ENCODE results near the gene MED8. TPM values are rescaled to one million over a fixed set of nuclear protein-coding genes. Genes with fewer than 3 reads are reported as not detected.

The MED8 gene
- total and polyA plus RNA-seq, 10 of the 15 experiments (the other 5 are each of a cell fraction or from before 2014, with no cell fraction given): 20.2 to 61.7 (median 39.5) TPM

DNA sequence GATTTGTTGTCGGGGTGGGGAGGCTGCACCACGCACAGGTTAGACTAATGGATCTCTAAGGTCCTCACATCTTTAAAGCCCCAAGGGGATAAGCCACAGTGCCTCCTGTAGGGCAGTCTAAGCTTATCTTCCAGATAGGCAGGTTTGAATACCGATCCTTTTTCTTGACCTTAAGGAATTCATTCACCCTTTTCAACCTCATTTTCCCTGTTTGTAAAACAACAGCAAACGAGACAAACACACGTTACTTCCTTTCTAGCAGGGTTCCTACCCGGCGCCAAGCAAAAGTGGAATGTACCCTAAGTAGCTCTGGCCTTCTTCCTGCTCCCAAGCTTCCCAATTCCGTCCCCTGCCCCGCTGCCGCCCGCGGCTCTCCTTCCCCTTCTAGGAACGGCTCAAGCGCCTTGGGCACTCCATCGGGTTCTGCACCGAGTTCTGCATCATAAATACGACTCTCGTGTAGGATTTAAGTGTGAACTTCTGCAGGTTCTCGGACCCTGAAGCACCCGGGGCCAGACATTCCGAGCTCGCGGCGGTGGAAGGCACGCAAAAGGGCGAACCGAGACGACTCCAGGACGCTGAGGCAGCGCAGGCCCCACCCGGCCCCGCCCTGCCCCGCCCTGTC is 31.4 kb downstream of the MED8 start (continued):
- TF ChIP-seq, protein P1, sequence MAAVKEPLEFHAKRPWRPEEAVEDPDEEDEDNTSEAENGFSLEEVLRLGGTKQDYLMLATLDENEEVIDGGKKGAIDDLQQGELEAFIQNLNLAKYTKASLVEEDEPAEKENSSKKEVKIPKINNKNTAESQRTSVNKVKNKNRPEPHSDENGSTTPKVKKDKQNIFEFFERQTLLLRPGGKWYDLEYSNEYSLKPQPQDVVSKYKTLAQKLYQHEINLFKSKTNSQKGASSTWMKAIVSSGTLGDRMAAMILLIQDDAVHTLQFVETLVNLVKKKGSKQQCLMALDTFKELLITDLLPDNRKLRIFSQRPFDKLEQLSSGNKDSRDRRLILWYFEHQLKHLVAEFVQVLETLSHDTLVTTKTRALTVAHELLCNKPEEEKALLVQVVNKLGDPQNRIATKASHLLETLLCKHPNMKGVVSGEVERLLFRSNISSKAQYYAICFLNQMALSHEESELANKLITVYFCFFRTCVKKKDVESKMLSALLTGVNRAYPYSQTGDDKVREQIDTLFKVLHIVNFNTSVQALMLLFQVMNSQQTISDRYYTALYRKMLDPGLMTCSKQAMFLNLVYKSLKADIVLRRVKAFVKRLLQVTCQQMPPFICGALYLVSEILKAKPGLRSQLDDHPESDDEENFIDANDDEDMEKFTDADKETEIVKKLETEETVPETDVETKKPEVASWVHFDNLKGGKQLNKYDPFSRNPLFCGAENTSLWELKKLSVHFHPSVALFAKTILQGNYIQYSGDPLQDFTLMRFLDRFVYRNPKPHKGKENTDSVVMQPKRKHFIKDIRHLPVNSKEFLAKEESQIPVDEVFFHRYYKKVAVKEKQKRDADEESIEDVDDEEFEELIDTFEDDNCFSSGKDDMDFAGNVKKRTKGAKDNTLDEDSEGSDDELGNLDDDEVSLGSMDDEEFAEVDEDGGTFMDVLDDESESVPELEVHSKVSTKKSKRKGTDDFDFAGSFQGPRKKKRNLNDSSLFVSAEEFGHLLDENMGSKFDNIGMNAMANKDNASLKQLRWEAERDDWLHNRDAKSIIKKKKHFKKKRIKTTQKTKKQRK (IDR thresholded peaks at IDR 0.05; ENCODE audit: low read depth, low read length): no peak
- TF ChIP-seq MTA3 (IDR thresholded peaks at IDR 0.05; ENCODE audit: borderline replicate concordance, low read length): 0 out of 2 replicates have a peak, but pooled peaks have one; percentile 29
- TF ChIP-seq, protein P2, sequence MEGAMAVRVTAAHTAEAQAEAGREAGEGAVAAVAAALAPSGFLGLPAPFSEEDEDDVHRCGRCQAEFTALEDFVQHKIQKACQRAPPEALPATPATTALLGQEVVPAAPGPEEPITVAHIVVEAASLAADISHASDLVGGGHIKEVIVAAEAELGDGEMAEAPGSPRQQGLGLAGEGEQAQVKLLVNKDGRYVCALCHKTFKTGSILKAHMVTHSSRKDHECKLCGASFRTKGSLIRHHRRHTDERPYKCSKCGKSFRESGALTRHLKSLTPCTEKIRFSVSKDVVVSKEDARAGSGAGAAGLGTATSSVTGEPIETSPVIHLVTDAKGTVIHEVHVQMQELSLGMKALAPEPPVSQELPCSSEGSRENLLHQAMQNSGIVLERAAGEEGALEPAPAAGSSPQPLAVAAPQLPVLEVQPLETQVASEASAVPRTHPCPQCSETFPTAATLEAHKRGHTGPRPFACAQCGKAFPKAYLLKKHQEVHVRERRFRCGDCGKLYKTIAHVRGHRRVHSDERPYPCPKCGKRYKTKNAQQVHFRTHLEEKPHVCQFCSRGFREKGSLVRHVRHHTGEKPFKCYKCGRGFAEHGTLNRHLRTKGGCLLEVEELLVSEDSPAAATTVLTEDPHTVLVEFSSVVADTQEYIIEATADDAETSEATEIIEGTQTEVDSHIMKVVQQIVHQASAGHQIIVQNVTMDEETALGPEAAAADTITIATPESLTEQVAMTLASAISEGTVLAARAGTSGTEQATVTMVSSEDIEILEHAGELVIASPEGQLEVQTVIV (IDR thresholded peaks at IDR 0.05; ENCODE audit: borderline replicate concordance, partially characterized antibody): no peak
- TF ChIP-seq PAX8 (IDR thresholded peaks at IDR 0.05): no peak
- 0 out of 2 replicates have a peak, but pooled peaks have one; percentile 15 for TF ChIP-seq RFX5 (IDR thresholded peaks at IDR 0.05; ENCODE audit: low read depth, low read length)
- TF ChIP-seq RB1 (IDR thresholded peaks at IDR 0.05; ENCODE audit: borderline replicate concordance): no peak
- TF ChIP-seq NRF1 (conservative IDR thresholded peaks at IDR 0.05; ENCODE audit: low read depth, low read length): no peak
- TF ChIP-seq, protein P3, sequence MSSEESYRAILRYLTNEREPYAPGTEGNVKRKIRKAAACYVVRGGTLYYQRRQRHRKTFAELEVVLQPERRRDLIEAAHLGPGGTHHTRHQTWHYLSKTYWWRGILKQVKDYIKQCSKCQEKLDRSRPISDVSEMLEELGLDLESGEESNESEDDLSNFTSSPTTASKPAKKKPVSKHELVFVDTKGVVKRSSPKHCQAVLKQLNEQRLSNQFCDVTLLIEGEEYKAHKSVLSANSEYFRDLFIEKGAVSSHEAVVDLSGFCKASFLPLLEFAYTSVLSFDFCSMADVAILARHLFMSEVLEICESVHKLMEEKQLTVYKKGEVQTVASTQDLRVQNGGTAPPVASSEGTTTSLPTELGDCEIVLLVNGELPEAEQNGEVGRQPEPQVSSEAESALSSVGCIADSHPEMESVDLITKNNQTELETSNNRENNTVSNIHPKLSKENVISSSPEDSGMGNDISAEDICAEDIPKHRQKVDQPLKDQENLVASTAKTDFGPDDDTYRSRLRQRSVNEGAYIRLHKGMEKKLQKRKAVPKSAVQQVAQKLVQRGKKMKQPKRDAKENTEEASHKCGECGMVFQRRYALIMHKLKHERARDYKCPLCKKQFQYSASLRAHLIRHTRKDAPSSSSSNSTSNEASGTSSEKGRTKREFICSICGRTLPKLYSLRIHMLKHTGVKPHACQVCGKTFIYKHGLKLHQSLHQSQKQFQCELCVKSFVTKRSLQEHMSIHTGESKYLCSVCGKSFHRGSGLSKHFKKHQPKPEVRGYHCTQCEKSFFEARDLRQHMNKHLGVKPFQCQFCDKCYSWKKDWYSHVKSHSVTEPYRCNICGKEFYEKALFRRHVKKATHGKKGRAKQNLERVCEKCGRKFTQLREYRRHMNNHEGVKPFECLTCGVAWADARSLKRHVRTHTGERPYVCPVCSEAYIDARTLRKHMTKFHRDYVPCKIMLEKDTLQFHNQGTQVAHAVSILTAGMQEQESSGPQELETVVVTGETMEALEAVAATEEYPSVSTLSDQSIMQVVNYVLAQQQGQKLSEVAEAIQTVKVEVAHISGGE (CRISPR knock-in tag; IDR thresholded peaks at IDR 0.05): no peak
- TF ChIP-seq POLR2AphosphoS5 (IDR thresholded peaks at IDR 0.05; ENCODE audit: low read length): peak; percentile 38; the same call in 1 of the 2 replicates
- TF ChIP-seq, protein P4, sequence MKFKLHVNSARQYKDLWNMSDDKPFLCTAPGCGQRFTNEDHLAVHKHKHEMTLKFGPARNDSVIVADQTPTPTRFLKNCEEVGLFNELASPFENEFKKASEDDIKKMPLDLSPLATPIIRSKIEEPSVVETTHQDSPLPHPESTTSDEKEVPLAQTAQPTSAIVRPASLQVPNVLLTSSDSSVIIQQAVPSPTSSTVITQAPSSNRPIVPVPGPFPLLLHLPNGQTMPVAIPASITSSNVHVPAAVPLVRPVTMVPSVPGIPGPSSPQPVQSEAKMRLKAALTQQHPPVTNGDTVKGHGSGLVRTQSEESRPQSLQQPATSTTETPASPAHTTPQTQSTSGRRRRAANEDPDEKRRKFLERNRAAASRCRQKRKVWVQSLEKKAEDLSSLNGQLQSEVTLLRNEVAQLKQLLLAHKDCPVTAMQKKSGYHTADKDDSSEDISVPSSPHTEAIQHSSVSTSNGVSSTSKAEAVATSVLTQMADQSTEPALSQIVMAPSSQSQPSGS (IDR thresholded peaks at IDR 0.05; ENCODE audit: low read length): no peak
- TF ChIP-seq, protein P5, sequence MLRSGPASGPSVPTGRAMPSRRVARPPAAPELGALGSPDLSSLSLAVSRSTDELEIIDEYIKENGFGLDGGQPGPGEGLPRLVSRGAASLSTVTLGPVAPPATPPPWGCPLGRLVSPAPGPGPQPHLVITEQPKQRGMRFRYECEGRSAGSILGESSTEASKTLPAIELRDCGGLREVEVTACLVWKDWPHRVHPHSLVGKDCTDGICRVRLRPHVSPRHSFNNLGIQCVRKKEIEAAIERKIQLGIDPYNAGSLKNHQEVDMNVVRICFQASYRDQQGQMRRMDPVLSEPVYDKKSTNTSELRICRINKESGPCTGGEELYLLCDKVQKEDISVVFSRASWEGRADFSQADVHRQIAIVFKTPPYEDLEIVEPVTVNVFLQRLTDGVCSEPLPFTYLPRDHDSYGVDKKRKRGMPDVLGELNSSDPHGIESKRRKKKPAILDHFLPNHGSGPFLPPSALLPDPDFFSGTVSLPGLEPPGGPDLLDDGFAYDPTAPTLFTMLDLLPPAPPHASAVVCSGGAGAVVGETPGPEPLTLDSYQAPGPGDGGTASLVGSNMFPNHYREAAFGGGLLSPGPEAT (IDR thresholded peaks at IDR 0.05; ENCODE audit: low read depth): no peak
- TF ChIP-seq BCL11A (IDR thresholded peaks at IDR 0.05; ENCODE audit: low read depth, low read length): no peak
- TF ChIP-seq SKIL (IDR thresholded peaks at IDR 0.05; ENCODE audit: low read depth, poor library complexity, severe bottlenecking): no peak
- TF ChIP-seq TCF3 (IDR thresholded peaks at IDR 0.05; ENCODE audit: borderline replicate concordance, insufficient read depth, low read depth, low read length): no peak
